Colonic mucosa (tissue), 4 donors: Measurements from ENCODE around the gene JMY. TPM values are rescaled to one million over a fixed set of nuclear protein-coding genes. Genes with fewer than 3 reads are reported as not detected.

ENCODE experiments used
- DNase-seq: peaks from one replicate; pipeline ENCODE4 v3.0.0-alpha.2; 2020
- H3K27ac ChIP-seq: fragments of 200-600 bp; one replicate; pipeline ENCODE4 v1.8.0; 2021
- H3K27me3 ChIP-seq: fragments of 200-600 bp; one replicate; pipeline ENCODE4 v1.8.0; 2021
- H3K36me3 ChIP-seq: fragments of 200-600 bp; one replicate; pipeline ENCODE4 v1.8.0; 2021
- H3K4me1 ChIP-seq: fragments of 200-600 bp; one replicate; pipeline ENCODE4 v1.8.0; 2021; ENCODE audit warnings: mild to moderate bottlenecking
- H3K4me3 ChIP-seq: fragments of 200-600 bp; one replicate; pipeline ENCODE4 v1.8.0; 2021
- H3K9ac ChIP-seq, 2 donors: one replicate each; pipeline ENCODE4 v1.7.0; 2013; ENCODE audit warnings: control low read depth in 2 of 2, low read depth in 2 of 2, low read length in 2 of 2
- H3K9me3 ChIP-seq: fragments of 200-600 bp; one replicate; pipeline ENCODE4 v1.8.0; 2021
- CTCF ChIP-seq: fragments of 200-600 bp; IDR thresholded peaks from one replicate; pipeline ENCODE4 v1.8.0; 2022; ENCODE audit warnings: antibody characterized with exemption, mild to moderate bottlenecking
- intact Hi-C: fragments of 100-400 bp; cut with DNase I; formaldehyde crosslinking; loops from one replicate; pipeline ENCODE4 v1.14.1; 2022
- total RNA-seq, 2 donors: library from RNA; stranded (reverse); fragmentation: NEBNext Ultra II Directional in 1 of 2; extraction: Animal tissue kit (Norgen Biotek cat#: 25700) in 1 of 2; gene quantifications; one replicate each; pipeline ENCODE4 v1.2.1, GENCODE V29; 2021
- donor health status: healthy.
- donor health status: DM: no; HTN: no; CAD: no.
- donor health status: DM: no; HTN: no; CAD: no.

JMY gene
- total RNA-seq, 2 donors from 2014 or later = 4.7 to 8.0 TPM

- no peak overlapping the region for H3K9ac ChIP-seq
- H3K4me1 ChIP-seq = no peaks in the 10 kb centered on the region
- no peak for TF ChIP-seq CTCF
- H3K4me3 ChIP-seq = no peak overlapping the region
- no peaks in the 10 kb centered on the region for H3K27me3 ChIP-seq
- no peak for DNase-seq
- intact Hi-C loops = no loop called here
- no peak overlapping the region for H3K27ac ChIP-seq
- H3K36me3 ChIP-seq = no peaks in the 10 kb centered on the region
- no peaks in the 10 kb centered on the region for H3K9me3 ChIP-seq
Observed at GRCh38 chr5:79295029-79295428, 59.1 kb downstream of the JMY start.

- no peak overlapping the region for H3K9ac ChIP-seq
- H3K4me3 ChIP-seq = no peak overlapping the region
- no peaks in the 10 kb centered on the region for H3K9me3 ChIP-seq
- no peaks in the 10 kb centered on the region for H3K4me1 ChIP-seq
- intact Hi-C loops = no loop called here
- no peak for TF ChIP-seq CTCF
- no peak overlapping the region for H3K27ac ChIP-seq
- no peaks in the 10 kb centered on the region for H3K36me3 ChIP-seq
- no peak for DNase-seq
- no peaks in the 10 kb centered on the region for H3K27me3 ChIP-seq
Observed at GRCh38 chr5:79297661-79298060, 61.7 kb downstream of the JMY start.

- intact Hi-C loops = no loop called here
- no peak overlapping the region for H3K4me3 ChIP-seq
- H3K9ac ChIP-seq = no peak overlapping the region
- TF ChIP-seq CTCF = no peak
- H3K27me3 ChIP-seq = no peaks in the 10 kb centered on the region
- H3K9me3 ChIP-seq = no peaks in the 10 kb centered on the region
- no peaks in the 10 kb centered on the region for H3K36me3 ChIP-seq
- no peak for DNase-seq
- H3K4me1 ChIP-seq = no peaks in the 10 kb centered on the region
- H3K27ac ChIP-seq = no peak overlapping the region
Observed at GRCh38 chr5:79301046-79301712, 65.2 kb downstream of the JMY start.

GRCh38 chr5:79302454-79302853, 66.5 kb downstream of the JMY start:
- no peaks in the 10 kb centered on the region for H3K27me3 ChIP-seq
- intact Hi-C loops = no loop called here
- no peak overlapping the region for H3K4me3 ChIP-seq
- no peak overlapping the region for H3K9ac ChIP-seq
- H3K36me3 ChIP-seq = no peaks in the 10 kb centered on the region
- no peaks in the 10 kb centered on the region for H3K9me3 ChIP-seq
- no peaks in the 10 kb centered on the region for H3K4me1 ChIP-seq
- no peak overlapping the region for H3K27ac ChIP-seq
- no peak for TF ChIP-seq CTCF
- no peak for DNase-seq

- Histone ChIP-seq H3K36me3 (no peaks in the 10 kb centered on the region), H3K4me1 (no peaks in the 10 kb centered on the region), H3K27ac (no peak overlapping the region), H3K27me3 (no peaks in the 10 kb centered on the region), H3K4me3 (no peak overlapping the region), H3K9ac (no peak overlapping the region), H3K9me3 (no peaks in the 10 kb centered on the region)
- no peak for DNase-seq
- TF ChIP-seq CTCF = no peak
- intact Hi-C loops = no loop called here
Observed at GRCh38 chr5:79305706-79306105, 69.8 kb downstream of the JMY start.
